GM19463 (cell line): Measurements from ENCODE around the gene FRMD5.

Experiments used
- ATAC-seq: cut with Tn5 transposase; IDR thresholded peaks from one replicate; pipeline ENCODE4 v1.9.1; 2021; ENCODE audit warnings: mild to moderate bottlenecking, moderate library complexity; ENCODE audit not compliant: unreplicated experiment

FRMD5 gene

DNA sequence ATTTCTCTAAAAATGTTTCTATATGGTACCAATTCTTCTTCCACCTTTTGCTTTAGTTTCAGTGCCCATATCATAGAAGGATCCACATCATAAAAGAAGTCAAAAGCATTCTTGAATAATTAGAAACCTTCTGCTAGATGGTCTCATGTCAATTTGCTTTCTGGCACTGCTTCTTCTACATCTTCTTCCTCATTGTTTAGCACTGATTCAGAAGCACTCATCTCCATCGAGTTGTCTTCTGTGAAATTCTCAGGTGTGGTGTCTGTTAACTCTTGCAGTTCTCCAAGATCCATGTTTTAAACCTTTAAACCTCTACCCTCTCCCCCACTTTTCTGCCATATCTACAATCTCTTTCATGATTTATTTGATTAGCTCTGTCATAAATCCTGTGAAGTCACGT lies 213.5 kb downstream of the FRMD5 start:
- no peak for ATAC-seq

DNA sequence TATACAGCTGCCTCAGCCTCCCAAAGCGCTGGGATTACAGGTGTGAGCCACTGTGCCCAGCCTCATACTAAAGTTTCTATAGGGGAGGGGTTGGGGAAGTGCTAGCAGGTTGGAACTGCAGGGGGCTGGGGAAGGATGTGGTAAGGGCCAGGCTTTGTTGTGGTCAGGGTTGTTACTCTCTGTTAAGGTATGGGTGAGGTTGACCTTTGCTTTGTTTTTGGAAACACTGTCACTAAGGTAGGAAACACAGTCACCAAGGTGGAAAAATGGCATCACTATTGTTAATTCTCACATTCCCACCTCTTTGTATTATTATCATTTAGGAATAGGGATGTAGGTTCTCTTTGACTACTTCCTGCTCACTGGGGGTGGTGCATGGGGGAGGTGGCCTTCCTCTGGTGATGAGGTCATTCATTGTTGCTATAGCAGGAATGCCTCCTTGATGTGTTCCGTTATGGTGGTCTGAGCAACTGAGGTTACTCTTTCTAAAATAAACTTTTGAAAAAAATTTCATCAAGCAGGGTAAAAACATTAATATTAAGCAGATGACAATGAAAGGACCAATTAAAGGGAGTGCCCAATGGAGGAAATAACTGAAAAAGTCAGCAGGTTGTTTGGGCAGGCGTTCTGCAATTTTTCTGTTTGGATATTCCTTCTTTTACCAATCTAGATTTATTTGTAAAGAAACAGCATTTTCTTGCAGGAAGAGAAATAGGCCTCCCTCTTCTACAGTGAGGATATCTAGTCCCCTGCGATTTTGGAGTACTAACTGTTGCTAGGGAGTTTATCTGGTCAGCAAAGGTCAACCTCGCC lies 217.8 kb downstream of the FRMD5 start:
- peak; percentile 60 for ATAC-seq

DNA sequence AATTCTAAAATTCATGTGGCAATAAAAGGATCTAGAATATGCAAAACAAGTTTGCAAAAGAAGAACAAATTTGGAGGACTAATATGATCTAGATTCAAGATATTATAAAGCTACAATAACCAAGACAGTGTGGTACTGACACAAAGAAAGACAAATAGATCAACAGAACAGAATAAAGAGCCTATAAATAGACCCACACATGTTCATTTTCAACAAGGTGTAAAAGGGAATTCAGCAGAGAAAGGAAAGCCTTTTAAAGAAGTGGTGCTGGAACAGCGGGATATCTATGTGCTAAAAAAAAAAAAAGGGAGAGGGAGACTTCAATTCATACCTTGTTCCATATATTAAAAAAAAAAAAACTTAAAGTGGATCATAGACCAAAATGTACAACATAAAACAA lies 219.3 kb downstream of the FRMD5 start:
- no peak for ATAC-seq

DNA sequence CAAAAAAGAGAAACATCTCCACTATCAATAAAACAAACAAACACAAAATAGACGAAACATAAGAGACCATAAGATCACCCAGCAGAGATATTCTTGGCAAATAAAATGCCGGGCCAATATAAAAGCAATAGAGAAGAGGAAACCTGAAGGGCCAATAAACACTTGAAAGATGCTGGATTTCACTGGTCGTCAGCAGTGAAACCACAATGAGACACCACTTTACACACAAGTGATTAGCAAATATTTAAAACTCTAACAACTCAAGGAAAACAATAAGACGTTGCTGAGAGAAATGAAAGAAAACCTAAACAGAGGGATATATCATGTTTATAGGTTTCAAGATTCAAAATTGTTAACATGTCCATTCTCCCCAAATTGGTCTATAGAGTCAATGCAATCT lies 219.7 kb downstream of the FRMD5 start:
- ATAC-seq, result no peak

DNA sequence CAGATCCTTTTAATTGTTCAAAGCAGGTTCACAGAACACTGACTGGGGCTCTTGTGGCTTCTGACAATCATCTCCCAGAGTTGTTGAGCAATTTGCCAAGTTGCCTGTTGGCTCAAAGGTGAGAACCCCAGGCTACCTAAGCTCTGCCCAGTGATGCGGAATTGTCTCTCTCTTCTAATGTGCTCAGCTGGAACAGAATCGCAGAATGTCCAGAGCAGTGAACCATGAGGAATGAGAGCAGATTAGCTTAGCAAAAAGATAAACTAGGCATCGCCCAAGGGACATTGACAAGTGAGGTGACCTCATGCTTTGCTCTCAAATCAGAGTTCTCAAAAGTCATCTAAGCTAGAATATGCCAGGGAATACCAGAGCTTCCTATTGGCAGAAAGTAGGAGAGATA lies 220.2 kb downstream of the FRMD5 start:
- peak; percentile 67 for ATAC-seq

DNA sequence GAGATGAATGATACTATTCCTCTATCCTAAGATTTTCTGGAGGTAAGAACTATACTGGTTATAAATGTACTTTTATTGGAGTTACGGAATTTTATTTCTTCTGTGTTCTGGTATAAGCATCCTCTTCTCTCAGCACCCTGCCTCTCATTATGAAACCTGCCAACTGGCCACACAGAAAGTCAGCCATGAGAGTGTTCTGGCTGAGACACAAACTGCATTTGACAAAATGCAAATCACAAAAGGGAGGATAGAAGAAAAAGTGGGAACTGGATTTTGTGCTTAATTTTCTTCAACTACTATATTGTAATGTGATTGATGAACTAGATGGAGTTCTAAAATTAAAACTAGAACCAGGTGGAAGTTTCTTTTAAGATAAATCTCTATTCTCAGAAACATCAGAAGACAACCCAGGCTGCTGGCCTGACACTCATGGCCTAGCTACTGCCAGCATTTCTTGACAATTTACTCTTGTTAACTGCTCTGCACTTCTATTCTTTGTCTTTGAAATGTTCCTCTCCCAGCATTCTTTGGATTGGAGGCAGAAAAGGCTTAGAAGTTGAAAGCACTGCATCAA lies 225.2 kb downstream of the FRMD5 start:
- no peak for ATAC-seq

DNA sequence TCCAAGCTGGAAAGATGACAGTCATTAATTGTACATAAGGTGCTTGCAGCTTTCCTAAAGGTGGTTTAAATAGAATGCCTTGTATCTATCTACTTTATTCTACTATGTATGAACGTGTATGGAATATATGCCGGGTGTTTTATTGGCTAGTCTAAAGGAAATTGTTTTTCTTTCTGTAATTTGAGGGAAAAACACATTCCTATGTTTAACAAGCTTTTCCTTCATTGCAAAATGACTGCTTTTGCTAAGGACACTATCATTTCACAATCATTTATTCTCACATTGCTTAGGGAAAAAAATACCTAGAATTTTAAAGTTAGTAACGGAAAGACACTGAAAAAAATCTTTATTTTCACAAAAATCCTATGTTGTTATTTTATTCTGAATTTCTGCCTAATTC lies 226.5 kb downstream of the FRMD5 start:
- no peak for ATAC-seq

DNA sequence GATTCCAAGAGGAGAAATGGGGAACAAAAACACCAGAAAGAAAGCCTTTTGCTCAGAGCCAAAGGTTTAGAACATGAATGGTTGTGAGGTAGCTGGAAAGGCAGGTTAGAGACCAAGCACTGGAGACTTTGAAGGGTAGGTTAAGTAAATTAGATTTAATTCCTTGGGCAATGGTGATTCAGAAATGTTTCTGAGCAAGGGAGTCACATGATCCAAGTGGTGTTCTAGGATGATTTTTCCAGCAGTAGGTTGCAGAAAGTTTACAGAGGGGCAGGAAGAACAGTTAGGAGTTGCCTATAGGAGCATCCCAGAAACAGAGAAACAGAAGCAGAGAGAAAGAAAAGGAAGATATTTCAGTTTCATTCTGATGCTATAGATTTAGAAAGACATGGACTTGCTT lies 228.4 kb downstream of the FRMD5 start:
- ATAC-seq, result no peak

DNA sequence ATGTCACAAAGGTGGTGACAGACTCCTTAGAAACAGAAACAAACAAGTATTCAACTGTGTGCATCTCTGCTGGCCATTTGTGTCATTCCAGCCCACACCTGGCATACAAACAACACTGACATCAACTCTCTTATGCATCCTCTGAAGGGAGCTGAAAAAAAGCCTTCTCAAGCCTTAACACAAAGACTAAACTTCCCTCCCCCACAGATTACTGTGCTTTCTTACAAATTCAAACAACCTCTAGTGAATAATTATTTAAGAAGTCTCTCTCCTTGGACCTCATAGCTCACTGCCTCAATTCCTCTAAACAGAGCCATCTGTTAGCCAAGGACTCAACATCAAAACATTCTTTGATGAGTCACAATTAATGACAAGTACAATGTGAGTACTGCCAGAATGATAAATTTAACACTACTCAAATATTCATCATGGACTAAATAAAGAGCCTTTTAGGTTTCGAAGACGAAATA lies 236.2 kb downstream of the FRMD5 start:
- ATAC-seq, result no peak

DNA sequence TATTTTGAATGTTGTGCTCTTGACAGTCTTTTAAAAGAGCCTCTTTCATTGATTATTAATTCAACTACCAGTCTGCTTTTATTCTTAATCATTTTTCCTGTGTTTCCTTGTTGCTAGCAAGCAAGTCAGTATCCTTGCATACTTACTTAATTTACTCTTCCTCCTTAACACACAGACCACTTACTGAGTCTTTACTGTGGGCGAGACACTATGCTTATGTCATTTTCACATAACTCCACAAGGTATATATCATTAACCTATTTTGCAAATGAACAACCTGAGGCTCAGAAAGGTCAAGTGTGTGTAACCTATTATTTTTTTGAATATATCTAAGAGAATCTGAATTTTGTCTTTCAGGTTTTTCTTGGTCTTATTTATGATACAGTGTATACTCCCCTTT lies 237.3 kb downstream of the FRMD5 start:
- peak; percentile 42 for ATAC-seq

DNA sequence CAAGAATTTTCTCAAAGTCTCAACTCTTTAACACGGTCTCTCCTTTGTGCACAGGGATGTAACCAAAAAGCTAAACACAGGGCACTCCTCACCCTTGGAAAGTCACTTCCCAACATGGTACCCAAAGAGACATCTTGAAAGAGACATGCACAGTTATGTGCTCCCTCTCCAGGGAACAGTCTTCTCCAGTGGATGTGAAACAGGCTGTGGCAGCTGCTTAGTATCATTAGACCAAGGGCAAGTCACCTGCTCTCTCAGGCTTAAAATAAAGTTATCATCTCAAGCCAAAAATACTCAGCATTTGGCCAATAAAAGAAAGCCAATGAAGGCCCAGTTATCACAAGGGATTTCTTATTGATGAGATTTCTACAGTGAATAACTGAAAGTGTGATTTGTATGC lies 239.9 kb downstream of the FRMD5 start:
- no peak for ATAC-seq

DNA sequence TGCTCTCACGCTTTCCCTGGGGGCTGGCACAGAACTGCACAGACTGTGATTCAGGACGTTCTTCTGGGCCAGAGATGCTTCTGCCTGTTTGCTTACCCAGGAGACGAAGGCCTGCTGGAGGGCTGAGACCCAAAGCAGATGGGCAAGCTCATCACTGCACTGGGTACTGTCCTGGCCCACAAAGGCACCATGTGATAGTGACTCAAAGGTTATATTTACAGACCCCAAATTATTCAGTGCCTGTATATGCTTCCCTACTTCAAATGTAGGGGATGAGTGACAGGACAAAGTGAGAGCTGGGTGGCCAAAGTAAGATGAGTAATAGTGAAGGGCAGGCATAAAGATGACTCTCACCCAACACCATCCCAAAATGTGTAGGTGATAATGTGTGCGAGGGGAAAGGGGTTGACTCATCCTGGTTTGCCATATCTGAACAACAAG lies 240.9 kb downstream of the FRMD5 start:
- no peak for ATAC-seq

DNA sequence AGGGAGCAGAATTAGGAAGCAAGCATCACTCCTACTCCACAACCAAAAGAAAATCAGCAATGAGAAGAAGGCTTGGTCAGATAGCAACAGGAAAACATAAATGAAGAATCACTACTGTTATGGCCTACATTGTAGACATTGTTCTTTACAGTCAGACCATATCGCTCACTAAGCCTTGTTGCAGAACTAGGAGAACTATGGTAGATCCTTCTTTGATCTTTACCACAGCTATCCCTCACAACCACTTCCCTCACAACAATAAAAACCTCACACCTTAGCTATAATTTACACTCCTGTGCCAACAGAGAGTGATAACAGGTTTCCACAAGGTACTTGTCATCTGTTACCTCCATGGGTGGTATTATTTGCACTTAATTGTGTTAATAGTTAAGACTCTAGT lies 241.7 kb downstream of the FRMD5 start:
- ATAC-seq, result no peak

DNA sequence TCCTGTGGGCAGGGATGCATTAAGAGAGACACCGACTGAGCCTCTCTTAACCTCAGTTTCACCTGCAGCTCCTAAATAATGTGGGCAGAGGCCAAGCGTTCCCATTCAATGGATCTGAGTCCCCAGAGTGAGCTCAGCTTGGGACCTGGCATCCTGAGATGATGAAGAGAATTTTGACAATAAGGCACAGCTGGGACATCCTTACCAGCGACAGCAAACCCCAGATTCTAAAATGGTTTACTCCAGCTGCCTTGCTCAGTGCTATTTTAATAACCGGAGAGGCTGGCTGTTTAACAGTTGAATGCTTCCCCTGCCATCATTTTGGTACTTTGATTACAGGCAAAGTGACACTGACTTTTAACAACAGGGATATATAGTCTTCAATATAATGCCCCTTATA lies 244.5 kb downstream of the FRMD5 start:
- no peak for ATAC-seq

DNA sequence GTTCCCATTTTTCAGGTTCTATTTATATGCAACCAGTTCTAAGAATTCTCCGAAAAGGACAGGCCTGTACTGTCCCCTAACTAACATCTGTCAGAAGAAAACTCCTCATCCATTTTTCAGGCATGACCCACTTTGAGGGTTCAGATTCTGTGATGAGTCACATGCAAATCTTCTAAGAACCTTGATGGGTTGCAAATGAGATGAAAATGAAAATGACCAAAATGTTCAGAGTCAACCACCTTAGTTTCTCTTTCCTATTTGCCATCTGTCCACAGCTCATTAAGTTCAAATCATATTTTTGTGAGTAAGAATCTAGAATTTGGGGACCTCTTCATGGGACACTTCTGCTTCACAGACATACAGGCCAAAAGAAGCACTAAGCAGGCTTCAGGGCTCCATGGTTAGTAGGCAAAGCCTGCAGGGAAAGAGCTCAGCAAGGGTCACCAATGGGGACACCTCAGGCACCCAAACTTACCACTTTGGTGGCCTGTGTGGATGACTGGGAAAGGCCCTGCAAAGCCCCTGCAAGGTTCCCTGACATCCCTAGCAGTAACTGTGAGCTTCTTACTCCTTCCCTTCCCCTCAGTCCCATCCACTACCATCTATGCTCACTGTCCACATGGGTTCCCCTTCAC lies 246.3 kb downstream of the FRMD5 start:
- peak; percentile 81 for ATAC-seq

DNA sequence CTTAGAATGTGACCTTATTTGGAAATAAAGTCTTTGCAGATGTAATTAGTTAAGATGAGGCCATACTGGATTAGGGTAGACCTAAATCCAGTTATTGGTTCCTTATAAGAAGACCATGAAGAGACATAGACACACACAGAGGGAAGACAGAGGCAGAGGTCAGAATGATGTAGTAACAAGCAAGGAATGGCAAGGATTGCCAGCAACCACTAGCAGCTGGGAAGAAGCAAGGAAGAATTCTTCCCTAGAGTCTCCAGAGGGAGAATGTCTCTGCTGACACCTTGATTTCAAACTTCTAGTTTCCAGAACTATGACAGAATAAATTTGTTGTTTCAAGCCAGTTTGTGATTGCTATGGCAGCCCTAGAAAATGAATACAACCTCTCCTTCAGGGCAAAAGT lies 251.6 kb downstream of the FRMD5 start:
- no peak for ATAC-seq

DNA sequence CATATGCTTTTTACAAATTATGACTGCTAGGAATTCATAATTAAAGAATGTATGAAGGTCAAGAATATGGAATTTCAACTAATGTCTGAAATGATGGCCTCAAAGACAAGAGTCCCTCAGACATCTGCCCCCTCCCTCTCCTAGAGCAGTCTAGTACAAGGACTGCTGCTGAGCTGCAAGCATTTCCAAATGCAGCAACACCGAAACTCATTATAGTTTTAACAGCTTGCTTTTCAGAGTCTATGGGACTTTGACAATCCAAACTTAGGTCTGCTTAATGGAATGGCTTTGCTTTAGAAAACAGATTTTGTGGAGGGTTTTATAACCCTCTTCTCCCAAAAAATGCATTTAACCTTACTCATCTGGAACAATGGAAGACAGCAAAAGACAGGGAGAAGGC lies 252.9 kb downstream of the FRMD5 start:
- no peak for ATAC-seq

DNA sequence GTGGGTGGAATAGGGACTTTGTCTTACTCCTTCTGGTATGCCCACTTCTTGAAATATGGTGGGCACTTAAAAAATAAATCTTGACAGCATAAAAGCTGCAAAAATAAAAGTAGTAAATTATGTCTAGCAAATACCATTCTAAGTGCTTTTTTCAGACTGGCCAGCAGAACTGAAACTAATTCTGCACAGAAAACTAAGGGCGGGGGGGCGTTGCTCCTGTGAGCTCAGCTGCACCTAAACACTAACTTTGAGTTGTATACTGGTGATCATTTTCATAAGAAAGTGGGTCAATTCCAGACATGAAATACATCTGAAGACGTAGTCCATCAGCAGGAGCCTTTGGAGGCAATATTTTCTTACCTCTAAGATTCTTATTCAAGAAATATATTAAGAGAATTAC lies 253.5 kb downstream of the FRMD5 start:
- ATAC-seq, result no peak

DNA sequence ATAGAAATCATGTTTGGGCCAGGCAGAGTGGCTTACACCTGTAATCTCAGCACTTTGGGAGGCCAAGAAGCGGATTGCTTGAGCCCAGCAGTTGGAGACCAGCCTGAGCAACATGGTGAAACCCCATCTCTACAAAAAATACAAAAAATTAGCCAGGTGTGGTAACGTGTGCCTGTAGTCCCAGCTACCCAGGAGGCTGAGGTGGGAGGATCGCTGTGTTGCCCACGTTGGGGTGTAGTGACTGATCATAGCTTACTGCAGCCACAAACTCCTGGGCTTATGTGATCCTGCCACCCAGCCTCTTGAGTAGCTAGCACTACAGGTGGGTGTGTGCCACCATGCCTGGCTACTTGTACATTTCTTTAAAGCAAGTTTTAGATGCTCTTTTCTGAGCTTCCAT lies 254.0 kb downstream of the FRMD5 start:
- ATAC-seq, result no peak

DNA sequence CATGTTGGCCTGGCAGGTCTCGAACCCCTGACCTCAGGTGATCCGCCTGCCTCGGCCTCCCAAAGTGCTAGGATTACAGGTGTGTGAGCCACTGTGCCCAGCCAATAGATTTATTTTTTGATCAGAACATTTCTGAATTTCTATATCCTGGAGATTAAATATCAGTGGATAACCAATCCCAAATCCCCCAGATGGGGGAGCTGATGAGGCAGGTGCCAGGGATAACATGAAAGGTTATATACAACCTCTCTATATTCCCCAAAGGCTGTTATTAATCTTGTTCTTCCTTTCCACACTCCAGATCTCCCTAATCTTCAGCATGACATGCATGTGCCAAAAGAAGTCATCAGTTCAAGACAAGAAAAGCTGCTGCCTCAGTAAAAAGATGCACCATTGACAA lies 256.0 kb downstream of the FRMD5 start:
- no peak for ATAC-seq

DNA sequence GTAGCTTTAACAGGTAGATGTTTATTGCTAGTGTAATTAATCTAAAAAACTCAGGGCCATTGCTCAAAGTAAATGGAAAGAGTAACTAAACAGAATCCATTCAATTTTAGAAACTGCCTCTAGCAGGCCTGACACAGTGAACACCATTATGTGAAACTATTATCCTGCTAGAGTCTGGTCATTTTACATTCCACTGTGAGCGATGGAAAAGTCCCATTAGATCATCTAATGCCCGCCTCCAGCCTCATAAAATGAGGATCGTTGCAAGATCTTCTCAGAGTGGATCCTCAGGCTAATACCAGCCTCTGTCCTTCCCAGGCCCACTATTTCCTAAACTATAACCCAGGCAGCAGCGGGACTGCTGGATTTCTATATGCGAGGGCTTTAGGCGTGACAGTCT lies 260.6 kb downstream of the FRMD5 start:
- no peak for ATAC-seq

DNA sequence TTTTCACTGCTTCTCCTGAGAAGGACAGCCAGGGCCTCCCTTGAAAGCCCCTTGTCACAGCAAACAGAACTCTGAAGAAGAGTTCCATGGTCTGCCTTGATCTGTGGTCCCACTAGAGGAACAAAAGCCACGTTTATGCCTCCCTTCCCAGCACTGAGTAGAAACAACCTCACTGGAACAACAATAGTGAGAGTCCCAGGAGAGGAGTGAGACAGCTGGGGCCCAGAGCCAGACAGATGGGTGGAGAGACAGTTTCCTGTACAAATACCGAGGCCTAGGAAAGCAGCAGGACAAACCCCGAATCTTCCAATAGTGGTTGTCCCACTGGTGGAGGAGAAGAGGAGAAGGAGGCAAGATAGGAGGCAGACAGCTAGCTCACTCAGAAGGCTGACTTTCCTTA lies 262.2 kb downstream of the FRMD5 start:
- ATAC-seq, result no peak
